Effector CD4-positive, alpha-beta T cell (primary cell): ENCODE data around the gene IP6K2.
"Not testable (repeated sequence)": the region's sequence is repeated elsewhere in the genome, so short reads cannot be mapped to it uniquely, and the experiment has no call there.

ENCODE experiments used
- DNase-seq: peaks from one replicate; pipeline ENCODE4 v3.0.0-alpha.2; 2020
- total RNA-seq: gene quantifications from one replicate; lab custom pipeline; 2026; lab: John Stamatoyannopoulos, UW

Gene IP6K2, protein sequence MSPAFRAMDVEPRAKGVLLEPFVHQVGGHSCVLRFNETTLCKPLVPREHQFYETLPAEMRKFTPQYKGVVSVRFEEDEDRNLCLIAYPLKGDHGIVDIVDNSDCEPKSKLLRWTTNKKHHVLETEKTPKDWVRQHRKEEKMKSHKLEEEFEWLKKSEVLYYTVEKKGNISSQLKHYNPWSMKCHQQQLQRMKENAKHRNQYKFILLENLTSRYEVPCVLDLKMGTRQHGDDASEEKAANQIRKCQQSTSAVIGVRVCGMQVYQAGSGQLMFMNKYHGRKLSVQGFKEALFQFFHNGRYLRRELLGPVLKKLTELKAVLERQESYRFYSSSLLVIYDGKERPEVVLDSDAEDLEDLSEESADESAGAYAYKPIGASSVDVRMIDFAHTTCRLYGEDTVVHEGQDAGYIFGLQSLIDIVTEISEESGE
- total RNA-seq = 127 reads per million, percentile 87 among the genes with 10 or more reads in this experiment

- peak; percentile 98 for DNase-seq
These were observed at the start of gene IP6K2 for GRCh38 chr3:48716982-48717746. IP6K2 (minus strand) TSS chr3:48717221; CDS start chr3:48695291, 21,930 bp downstream.

DNA sequence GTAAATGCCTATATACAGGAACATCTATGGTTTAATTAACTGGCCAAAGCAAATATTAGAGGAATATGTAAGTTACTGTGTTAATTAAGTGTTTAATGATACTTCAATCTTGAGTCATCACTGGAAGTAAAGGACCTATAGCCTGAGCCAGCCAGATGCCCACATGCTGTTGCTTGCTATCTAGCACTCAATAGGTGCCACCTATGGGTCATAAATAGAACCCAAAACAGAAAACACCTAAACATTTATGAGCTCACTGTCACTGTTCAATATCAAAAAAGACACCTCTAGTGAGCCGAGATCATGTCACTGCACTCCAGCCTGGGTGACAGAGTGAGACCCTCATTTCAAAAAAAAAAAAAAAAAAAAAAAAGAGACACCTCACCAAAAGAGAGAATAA is 48.4 kb upstream of the IP6K2 start:
- DNase-seq = no peak

- no peak for DNase-seq
These were observed 45.8 kb upstream of the IP6K2 start for GRCh38 chr3:48762816-48763215.

- DNase-seq = not testable (repeated sequence)
These were observed 43.0 kb upstream of the IP6K2 start for GRCh38 chr3:48759991-48760540.

DNA sequence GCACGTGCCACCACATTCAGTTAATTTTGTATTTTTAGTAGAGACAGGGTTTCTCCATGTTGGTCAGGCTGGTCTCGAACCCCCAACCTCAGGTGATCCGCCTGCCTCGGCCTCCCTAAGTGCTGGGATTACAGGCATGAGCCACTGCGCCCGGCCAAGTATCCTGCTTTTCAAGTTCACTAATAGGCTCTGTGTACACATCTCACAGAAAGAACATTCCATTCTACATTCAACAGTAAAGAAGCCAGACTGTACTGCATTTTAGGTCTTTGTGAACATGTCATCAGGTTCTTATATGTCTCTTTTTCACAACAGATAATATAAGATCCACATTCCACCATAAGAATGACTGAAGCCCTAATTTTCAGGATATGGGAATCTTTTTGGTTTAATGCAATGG is 42.5 kb upstream of the IP6K2 start:
- not testable (repeated sequence) for DNase-seq

GRCh38 chr3:48759071-48759470 is 42.0 kb upstream of the IP6K2 start:
- no peak for DNase-seq

GRCh38 chr3:48756640-48757039 is 39.6 kb upstream of the IP6K2 start:
- no peak for DNase-seq

DNA sequence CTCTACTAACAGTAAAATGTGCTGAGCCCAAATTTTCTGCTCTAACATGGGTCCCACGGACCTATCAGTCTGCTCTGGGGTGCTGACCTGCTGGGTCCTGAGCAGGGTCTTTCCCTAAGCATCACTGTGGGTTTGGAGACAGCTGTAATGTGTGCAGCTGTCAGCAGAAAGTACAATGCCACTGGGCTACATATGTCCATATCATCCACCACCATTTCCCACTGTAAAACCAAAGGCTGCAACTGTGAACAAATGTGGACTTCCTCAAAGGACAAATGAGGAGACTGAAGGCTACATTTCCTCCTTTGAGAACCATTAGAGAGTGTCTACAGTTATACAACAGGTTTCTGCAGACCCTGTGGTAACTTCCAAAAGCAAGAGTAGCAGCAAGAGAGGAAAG is 33.8 kb upstream of the IP6K2 start:
- DNase-seq = no peak

- no peak for DNase-seq
These were observed 31.7 kb upstream of the IP6K2 start for GRCh38 chr3:48748754-48749153.

DNA sequence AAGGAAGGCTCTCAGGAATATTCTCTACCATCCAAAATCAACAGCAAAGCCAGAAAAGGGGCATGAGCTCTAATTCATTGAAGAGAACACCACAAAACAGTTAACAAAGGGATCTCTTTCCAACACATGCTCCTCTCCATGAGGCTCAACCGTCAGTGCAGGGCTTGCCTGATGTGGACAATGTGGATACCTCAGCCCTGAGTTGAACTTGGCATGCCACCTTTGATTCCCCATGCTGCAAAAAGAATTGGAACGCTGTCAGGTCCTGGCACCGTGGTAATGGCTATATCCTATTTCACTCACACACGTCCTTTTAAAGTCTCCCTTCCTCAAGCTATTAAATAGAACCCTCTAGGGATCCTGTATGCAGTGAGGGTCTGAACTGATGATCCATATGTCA is 30.7 kb upstream of the IP6K2 start:
- DNase-seq = no peak

- DNase-seq = no peak
These were observed 30.1 kb upstream of the IP6K2 start for GRCh38 chr3:48747015-48747615.

DNA sequence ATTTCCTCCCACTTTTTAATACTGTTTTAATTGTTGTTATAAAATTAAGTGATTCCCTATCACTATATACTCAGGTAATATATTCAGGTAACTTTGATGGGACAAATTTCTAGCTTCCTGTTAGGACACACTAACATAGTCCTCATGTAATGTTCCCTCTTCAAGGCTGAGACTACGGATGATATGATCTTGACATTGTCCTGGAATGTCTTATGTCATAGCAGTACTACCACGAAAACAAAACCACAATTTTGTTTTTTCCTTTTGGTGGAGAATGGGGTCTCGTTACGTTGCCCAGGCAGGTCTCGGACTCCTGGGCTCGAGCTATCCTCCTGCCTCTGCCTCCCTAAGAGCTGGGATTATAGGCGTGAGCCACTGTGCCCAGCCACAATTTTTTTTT is 26.8 kb upstream of the IP6K2 start:
- DNase-seq = no peak

- DNase-seq = not testable (repeated sequence)
These were observed 24.2 kb upstream of the IP6K2 start for GRCh38 chr3:48741226-48741625.

GRCh38 chr3:48739955-48740823 is 23.2 kb upstream of the IP6K2 start:
- DNase-seq = peak; percentile 28

- DNase-seq = no peak
These were observed 22.6 kb upstream of the IP6K2 start for GRCh38 chr3:48739617-48739954.

GRCh38 chr3:48738926-48739616 is 22.1 kb upstream of the IP6K2 start:
- no peak for DNase-seq

GRCh38 chr3:48738144-48738536 is 21.1 kb upstream of the IP6K2 start:
- DNase-seq = no peak

DNA sequence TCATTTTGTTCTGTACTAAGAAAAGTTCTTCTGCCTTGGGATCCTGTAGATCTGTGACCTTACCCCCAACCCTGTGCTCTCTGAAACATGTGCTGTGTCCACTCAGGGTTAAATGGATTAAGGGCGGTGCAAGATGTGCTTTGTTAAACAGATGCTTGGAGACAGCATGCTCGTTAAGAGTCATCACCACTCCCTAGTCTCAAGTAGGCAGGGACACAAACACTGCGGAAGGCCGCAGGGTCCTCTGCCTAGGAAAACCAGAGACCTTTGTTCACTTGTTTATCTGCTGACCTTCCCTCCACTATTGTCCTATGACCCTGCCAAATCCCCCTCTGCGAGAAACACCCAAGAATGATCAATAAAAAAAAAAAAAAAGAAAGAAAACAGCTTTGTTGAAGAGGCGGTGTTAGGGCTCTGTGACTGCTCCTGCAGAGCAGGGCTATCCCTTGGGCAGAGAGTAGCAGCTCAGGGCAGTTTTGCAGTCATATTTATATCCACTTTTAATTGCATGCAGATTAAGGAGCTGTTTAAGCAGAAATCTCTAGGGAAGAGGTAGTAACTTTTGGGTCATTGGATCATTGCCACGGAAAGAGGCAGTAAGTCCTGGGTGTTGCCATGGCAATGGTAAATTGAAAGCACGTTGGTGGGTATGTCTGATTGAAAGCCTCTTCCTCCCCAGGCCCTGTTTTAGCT is 18.2 kb upstream of the IP6K2 start:
- DNase-seq = not testable (repeated sequence)

DNA sequence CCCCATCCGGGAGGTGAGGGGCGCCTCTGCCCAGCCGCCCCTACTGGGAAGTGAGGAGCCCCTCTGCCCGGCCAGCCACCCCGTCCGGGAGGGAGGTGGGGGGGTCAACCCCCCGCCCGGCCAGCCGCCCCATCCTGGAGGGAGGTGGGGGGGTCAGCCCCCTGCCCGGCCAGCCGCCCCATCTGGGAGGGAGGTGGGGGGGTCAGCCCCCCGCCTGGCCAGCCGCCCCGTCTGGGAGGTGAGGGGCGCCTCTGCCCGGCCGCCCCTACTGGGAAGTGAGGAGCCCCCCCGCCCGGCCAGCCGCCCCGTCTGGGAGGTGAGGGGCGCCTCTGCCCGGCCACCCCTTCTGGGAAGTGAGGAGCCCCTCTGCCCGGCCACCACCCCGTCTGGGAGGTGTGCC is 17.5 kb upstream of the IP6K2 start:
- DNase-seq = not testable (repeated sequence)

- DNase-seq = not testable (repeated sequence)
These were observed 16.9 kb upstream of the IP6K2 start for GRCh38 chr3:48733752-48734518.
